NCI-H226 (cell line): ENCODE data around the gene VAMP5.
"Not testable (repeated sequence)": the region's sequence is repeated elsewhere in the genome, so short reads cannot be mapped to it uniquely, and the experiment has no call there.

Experiments
- DNase-seq: peaks from one replicate; pipeline ENCODE4 v3.0.0-alpha.2; 2015

Gene VAMP5

GRCh38 chr2:85551698-85552678 is 32.2 kb upstream of the VAMP5 start:
- DNase-seq: peak; percentile 16

GRCh38 chr2:85553184-85553583 is 31.0 kb upstream of the VAMP5 start:
- no peak for DNase-seq

- no peak for DNase-seq
Observed at GRCh38 chr2:85554980-85555612, 29.1 kb upstream of the VAMP5 start.

- no peak for DNase-seq
Observed at GRCh38 chr2:85557130-85557529, 27.1 kb upstream of the VAMP5 start.

GRCh38 chr2:85558160-85558559 is 26.1 kb upstream of the VAMP5 start:
- no peak for DNase-seq

GRCh38 chr2:85560403-85560726 is 23.9 kb upstream of the VAMP5 start:
- not testable (repeated sequence) for DNase-seq

GRCh38 chr2:85560812-85561279 is 23.4 kb upstream of the VAMP5 start:
- DNase-seq: no peak

GRCh38 chr2:85561280-85562212 is 22.7 kb upstream of the VAMP5 start, which contains the start of gene GGCX:
GGCX (minus strand) TSS chr2:85561493; CDS start chr2:85561428, 65 bp downstream.
- peak; percentile 90 for DNase-seq

GRCh38 chr2:85564144-85564563 is 20.1 kb upstream of the VAMP5 start:
- no peak for DNase-seq

GRCh38 chr2:85566265-85566664 is 18.0 kb upstream of the VAMP5 start:
- no peak for DNase-seq

GRCh38 chr2:85575739-85576138 is 8.5 kb upstream of the VAMP5 start:
- no peak for DNase-seq

- DNase-seq: no peak
Observed at GRCh38 chr2:85577063-85577385, 7.2 kb upstream of the VAMP5 start.

GRCh38 chr2:85577386-85578242 is 6.6 kb upstream of the VAMP5 start, which contains the start of gene VAMP8:
VAMP8 (plus strand) TSS chr2:85577586; CDS start chr2:85577647, 61 bp downstream.
- DNase-seq: peak; percentile 47

- no peak for DNase-seq
Observed at GRCh38 chr2:85578243-85579180, 5.7 kb upstream of the VAMP5 start.

GRCh38 chr2:85579266-85579935 is 4.8 kb upstream of the VAMP5 start:
- no peak for DNase-seq

- DNase-seq: no peak
Observed at GRCh38 chr2:85580206-85580605, 4.0 kb upstream of the VAMP5 start.

- DNase-seq: no peak
Observed at GRCh38 chr2:85582492-85582891, 1.7 kb upstream of the VAMP5 start.

GRCh38 chr2:85583667-85584353 is 421 bp upstream of the VAMP5 start:
- DNase-seq: no peak
